NB4 (cell line): ENCODE results near the gene MAFB.

ENCODE experiments used
- DNase-seq: peaks from one replicate; pipeline ENCODE4 v3.0.0; 2010; ENCODE audit warnings: low read depth
- H3K4me3 ChIP-seq: one replicate; pipeline ENCODE4 v1.5.1; 2011; ENCODE audit warnings: mild to moderate bottlenecking, low read depth, low read length, moderate library complexity
- CTCF ChIP-seq: IDR thresholded peaks from one replicate; pipeline ENCODE4 v1.5.1; 2012; ENCODE audit warnings: low read depth, low read length
- MAX ChIP-seq: IDR thresholded peaks from 2 replicates; pipeline ENCODE4 v1.6.1; 2011; ENCODE audit warnings: low read depth, low read length
- MYC ChIP-seq: IDR thresholded peaks from 2 replicates; pipeline ENCODE4 v1.6.1; 2011; ENCODE audit warnings: low read depth, low read length
- POLR2A ChIP-seq: IDR thresholded peaks from 2 replicates; pipeline ENCODE4 v1.6.1; 2011; ENCODE audit warnings: mild to moderate bottlenecking; ENCODE audit not compliant: insufficient read length; ENCODE audit errors: extremely low read depth

Gene MAFB

GRCh38 chr20:40724566-40724965, 35.5 kb upstream of the MAFB start:
- no peak for DNase-seq
- TF ChIP-seq CTCF (no peak), MYC (no peak), POLR2A (no peak)
- no peak overlapping the region for H3K4me3 ChIP-seq

- DNase-seq: no peak
- TF ChIP-seq POLR2A (no peak), CTCF (no peak), MYC (no peak), MAX (no peak)
- no peak overlapping the region for H3K4me3 ChIP-seq
These were observed 31.8 kb upstream of the MAFB start for GRCh38 chr20:40720826-40721225.

- no peak overlapping the region for H3K4me3 ChIP-seq
- DNase-seq: no peak
- TF ChIP-seq MYC: no peak
- no peak for TF ChIP-seq MAX
- TF ChIP-seq CTCF: no peak
- no peak for TF ChIP-seq POLR2A
These were observed 31.1 kb upstream of the MAFB start for GRCh38 chr20:40720099-40720498.

GRCh38 chr20:40718982-40719729, 30.1 kb upstream of the MAFB start:
- no peak overlapping the region for H3K4me3 ChIP-seq
- DNase-seq: peak; percentile 31
- TF ChIP-seq CTCF (no peak), MYC (no peak)

GRCh38 chr20:40718214-40718977, 29.4 kb upstream of the MAFB start:
- DNase-seq: no peak
- no peak overlapping the region for H3K4me3 ChIP-seq
- no peak for TF ChIP-seq MYC
- no peak for TF ChIP-seq CTCF
- TF ChIP-seq POLR2A: no peak
- TF ChIP-seq MAX: no peak

GRCh38 chr20:40717343-40717865, 28.4 kb upstream of the MAFB start:
- H3K4me3 ChIP-seq: no peak overlapping the region
- TF ChIP-seq CTCF: no peak
- no peak for TF ChIP-seq MAX
- TF ChIP-seq POLR2A: no peak
- no peak for TF ChIP-seq MYC
- no peak for DNase-seq
